T-helper 1 cell treated with Interleukin-12 subunit alpha and Interleukin-12 subunit beta and Interleukin-4 antibody, amounts not matched to agents 30 ng/mL and 1 ng/mL, for 36 hours (primary cell): ENCODE measurements around the gene CFAP65. TPM values are rescaled to one million over a fixed set of nuclear protein-coding genes. Genes with fewer than 3 reads are reported as not detected.

Experiments
- intact Hi-C: fragments of 100-400 bp; cut with micrococcal nuclease; formaldehyde crosslinking; loops from one replicate; pipeline ENCODE4 v1.15.1; 2024
- total RNA-seq: library from RNA; stranded (reverse); gene quantifications from 2 replicates; pipeline ENCODE4 v1.2.3, GENCODE V29; 2022

Gene CFAP65
- total RNA-seq, 1 donor from 2014 or later: not detected

DNA sequence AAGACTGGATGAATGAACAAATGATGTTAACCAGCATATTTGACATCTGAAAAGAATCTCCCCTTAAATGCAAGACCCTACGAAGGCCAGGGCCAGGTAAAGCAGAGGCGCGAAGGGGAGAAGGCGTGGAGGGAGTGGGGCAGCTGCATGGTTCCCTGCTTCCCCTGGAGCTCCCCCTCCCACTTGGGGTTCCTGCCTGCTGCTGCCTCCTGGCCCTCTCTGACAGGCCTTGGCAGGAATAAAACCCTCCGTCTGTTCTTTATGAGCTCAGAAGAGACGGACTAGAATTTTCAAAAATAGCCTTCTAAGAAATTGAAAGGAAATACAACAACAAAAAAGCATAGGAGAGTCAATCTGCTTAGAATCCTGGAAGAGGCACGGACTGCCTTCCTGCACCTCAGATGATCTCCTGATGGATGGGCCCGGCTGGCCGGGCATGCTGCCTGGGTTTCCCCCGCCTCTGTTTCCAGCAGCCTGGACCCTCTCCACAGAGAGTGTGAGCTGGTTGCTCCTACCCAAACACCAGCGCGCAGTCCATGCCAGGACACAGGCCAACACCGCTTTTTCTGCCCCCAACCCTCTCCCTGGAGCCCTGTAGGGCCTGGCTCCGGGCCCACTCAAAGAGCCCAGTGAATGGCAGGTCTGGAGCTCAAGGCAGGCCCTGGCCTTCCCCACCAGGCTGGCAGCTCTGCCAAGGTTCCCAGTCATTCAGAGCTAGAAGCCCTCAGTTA, 23.9 kb downstream of the CFAP65 start:
- intact Hi-C loops: no loop called here

GRCh38 chr2:219016721-219017120, 24.6 kb downstream of the CFAP65 start:
- intact Hi-C loops: no loop called here

GRCh38 chr2:219010873-219011272, 30.4 kb downstream of the CFAP65 start:
- intact Hi-C loops: no loop called here

DNA sequence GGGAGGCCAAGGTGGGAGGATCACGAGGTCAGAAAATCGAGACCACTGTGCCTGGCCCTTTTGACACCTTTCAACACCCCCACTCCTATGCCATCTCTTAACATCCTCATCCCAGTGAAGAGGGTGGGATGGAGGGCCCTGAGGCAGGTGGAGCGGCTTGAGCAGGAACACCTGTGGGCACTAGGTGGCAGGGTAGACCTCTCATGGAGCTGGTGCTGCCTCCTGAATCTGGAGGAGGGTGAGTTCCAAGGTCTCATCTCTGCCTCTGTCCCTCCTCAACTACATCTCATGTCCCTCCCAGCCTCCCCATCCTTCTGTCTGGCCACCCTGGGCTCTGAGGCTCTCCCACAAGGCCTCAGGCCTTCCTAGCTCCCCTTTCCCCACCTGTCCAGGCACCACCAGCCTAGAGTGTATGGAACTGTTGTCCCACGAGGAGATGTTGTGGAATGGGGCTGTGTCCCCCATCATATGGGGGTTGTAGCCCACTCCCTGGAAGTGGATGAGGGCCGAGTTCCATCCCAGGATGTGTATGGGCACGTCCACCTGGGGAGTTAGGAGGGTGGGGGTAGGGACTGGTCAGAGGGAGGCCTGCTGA, 31.1 kb downstream of the CFAP65 start:
- intact Hi-C loops: no loop called here

DNA sequence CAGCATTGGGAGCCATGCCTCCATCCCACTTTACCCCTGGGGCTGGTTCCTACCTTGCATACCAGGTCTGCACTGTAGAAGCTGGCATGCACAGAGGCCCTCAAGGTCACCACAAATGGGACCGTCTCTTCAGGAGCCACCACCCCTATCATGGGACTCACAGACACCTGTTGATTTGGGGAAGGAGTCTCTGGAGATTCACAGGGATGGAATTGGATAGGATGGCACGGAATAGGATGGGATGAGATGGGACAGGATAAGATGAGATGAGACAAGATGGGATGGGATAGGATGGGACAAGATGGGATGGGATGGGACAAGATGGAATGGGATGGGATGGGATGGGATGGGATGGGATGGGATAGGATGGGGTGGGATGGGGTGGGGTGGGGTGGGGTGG, 32.0 kb downstream of the CFAP65 start:
- intact Hi-C loops: no loop called here

DNA sequence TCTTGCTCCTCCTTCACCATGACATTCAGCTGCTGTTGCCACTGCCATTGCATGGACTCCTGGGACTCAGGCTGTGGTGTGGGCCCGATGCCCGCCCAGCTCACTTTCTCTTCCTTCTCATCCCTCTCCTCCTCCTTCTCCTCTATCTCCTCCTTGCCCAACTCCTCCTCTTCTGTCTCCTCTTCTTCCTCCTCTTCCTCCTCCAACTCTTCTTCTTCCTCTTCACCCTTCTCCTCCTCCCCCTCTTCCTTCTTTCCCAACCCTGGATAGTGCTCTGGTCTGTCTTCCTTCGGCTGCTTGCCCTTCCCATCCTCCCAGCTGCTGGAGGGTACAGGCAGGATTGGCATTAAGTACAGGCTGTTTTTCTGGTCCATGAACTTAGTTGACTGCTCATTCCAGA, 37.3 kb downstream of the CFAP65 start:
- intact Hi-C loops: no loop called here

DNA sequence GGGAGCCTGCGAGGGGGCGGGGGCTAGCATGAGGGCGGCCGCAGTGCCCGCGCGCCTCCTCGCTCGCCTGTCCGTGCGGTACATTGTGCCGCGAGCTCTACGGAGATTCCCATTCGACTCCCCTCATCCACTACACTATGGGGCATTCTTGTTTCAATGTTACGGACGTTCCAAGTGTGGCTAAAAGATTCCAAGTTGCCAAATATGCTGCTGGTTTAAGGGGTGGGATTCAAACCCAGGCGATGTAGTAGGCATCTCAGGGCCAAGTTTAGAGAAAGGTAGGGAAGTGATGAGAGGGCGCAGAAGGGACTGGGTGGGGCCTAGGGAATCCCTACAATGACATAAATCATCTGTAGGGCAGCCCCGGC, 38.1 kb downstream of the CFAP65 start:
- intact Hi-C loops: no loop called here

DNA sequence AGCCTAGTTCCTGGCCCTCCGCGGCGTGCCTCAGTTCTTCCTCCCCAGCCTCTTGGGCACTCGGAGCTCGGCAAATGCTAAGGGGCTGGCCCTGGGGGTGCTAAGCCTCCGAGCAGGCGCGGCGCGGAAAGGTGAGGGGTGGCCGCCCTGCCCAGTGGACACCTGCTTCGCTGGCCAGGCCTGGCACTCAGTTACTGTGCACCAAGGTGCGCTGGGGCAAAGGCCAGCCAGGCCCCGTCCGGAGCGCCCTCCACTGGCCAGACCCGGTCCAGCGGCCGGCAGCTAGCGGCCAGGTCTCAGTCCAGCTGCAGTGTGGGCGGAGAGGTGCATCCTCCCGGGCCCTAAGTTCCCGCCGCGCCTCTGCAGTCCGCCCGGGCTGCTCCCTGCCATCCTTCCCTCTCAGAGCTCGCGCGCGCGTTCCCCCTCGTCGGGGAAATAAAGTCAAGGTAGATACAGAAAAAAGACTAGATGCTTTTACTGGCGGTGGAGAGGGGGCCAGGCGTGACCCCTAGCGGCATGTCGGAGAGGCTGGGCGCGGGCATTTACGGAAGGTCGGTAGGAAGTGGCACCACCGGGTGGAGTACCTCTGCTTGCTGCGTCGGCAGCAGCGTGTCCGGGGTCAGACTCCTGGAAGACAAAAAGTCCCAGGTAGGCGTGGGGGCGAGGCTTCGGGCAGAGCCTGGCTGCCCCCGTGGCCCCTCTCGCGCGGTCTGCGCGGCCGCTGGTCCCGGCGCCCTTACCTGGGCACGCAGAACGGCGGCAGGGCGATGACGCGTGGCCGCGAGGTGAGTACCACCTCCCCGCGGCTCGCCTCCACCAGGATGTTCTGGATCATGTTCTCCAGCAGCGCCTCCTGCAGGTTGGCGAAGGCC, 38.7 kb downstream of the CFAP65 start:
- intact Hi-C loops: no loop called here

DNA sequence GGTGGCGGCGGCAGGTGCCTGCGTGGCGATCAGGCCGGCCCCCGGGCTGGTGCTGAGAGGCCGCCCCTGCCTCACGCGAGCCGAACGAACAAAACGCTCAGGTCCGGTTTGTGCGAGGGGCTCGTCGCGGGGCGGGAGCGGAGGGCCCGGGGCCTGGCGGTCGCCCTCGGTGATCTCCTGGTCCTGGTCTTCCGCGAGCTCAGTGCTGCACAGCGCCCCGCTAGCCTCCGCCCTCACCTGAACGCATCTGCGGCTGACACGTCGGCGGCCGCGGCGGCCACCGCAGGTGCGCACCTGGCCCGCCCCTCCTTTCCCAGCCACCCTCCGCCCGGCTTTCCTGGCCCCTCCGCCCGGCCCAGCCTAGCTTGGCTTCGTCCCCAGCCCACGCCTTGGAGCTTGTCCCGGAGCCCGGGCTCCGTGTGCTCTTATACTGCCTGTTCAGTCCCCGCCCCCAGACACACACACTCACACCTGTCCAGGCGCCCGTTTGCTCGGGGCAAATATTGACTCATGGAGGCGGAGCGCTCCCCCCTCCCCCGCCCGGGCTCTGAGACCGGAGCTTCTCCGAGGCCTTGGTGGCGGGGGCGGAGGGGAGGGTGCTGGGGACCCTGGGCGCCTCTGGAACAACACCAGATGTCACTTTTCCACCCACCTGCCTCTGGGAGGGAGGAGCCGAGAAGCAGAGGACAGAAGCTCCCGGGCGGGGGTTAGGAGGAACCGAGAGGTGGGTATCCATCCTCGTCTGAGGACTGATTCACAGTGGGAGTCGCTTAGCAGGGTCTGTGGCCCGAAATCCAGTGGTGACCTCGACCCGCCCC, 39.5 kb downstream of the CFAP65 start:
- intact Hi-C loops: no loop called here

DNA sequence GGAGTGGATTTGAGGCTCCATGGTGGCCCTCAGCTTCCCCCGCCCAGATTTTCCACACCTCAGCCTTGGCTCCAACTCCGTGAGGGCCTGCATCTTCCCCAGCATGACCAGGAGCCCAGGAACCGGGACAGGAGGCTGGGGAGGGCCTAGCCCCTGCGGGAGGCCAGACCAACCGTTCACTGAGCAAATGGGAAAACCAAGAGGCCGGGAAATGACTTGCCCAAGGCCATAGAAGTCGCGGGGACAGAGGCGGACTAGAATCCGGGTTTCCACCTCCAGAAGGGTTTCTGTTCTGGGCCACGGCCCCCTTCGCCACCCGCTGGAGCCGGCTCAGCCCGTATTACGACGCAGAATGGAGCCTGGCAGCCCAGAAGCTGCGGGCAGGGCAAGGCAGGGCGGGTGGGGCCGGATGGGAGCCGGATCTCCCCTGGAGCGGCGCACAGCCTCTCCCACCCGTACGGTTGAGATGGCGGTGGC, 40.2 kb downstream of the CFAP65 start:
- intact Hi-C loops: no loop called here

DNA sequence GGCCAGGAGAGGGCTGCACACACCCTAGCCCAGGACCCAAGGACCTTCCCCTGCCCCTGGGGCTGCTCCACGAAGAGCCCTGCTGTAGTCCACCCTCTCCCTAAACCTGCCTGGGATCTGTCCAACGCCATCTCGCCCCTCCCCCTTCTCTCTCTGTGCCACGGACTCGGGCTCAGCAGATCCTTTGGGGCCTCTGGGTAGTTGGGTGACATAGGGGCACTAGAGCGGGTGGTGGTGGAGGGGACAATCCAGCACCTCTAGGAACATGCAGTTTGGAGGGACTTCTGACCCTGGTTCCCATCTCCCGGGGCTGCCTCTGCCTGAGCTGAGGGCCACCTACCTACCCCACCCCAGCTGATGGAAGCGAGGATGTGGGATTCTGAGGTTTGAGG, 40.8 kb downstream of the CFAP65 start:
- intact Hi-C loops: no loop called here

GRCh38 chr2:218999881-219000568, 41.3 kb downstream of the CFAP65 start:
- intact Hi-C loops: no loop called here

DNA sequence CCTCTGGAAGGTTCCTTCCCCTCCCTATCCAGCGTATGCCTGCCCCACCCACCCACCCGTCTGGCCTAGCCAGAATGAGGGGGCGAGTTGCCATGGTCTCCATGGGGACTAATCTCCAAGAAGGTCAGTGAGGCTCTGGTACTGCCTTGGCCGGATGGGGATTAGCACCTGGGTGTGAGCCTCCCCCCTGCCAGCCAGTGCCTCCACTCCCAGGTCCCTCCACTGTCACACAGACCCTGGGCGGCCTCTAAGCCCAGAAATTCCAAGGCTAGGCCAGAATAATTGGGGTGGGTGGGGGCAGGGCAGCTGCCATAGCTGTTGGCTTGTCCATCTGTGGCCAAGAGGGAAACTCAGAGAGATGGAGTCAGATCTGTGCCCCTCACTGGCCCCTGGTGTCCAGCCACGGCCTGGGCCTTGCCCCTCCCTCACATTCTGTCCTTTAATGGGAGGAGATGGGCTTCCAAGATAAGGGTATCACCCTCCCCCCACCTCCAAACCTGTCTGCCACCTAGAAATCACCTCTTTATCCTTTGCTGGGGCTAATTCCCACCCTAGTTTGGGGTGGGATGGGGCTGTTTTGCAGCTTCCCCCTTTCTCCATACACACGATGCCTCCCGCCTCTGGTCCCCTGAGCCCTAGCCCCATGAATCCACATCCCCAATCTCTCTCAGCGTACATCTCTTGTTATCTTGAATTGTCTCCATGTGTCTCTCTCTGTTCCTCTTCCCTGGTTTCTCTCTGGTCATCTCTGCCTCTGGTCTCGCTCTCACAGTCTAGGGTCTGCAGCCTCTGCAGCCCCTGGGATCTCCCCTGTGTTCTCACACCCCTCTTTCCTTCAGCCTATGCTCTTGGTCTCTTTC, 42.1 kb downstream of the CFAP65 start:
- intact Hi-C loops: no loop called here

- intact Hi-C loops: no loop called here
Observed at GRCh38 chr2:218998414-218999002, 42.8 kb downstream of the CFAP65 start.

GRCh38 chr2:218997731-218998130, 43.6 kb downstream of the CFAP65 start:
- intact Hi-C loops: no loop called here

DNA sequence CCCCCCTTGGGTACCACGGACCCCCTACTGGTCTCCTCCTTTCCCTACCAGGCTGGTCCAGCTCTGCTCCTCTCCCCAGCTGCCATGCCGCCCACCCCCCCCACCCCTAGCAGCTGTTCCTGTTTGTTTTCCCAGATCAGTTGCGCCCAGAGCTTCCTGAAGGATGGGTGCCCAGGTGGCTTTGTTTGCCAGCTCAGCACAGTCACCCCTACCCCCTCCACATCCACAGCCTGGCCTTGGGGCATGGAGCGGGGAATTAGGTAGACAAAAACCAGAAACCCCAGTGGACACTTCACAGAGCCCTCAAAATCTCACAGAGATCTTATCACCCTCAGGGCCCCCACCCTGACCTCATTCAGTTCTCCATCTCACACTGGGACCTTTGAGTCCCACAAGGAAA, 44.4 kb downstream of the CFAP65 start:
- intact Hi-C loops: loop anchor here (1.0 kb wide), 2 partner anchors 17 to 61 kb away; no protein-coding TSS in a partner anchor

GRCh38 chr2:218995972-218996711, 45.2 kb downstream of the CFAP65 start:
- intact Hi-C loops: loop anchor here (1.0 kb wide), 2 partner anchors 16 to 62 kb away; no protein-coding TSS in a partner anchor

DNA sequence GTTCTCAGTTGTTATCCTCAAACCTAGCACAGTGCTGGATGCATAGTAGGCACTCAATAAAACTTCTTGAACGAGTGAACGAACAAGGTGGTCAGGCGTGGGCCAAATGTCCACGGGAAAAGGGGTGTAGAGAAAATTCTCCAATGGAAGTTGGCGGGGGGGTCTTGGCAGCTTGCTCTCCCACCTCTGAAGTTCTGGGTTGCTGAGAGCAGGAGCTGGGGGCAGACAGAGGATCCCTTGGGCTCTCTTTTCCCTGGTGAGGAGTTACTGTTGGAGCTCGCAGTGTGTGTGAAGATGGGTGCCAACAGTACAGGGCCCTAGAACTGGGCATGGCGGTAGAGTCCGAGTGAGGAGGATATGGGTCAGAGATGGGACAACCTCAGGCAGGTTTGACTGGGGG, 45.8 kb downstream of the CFAP65 start:
- intact Hi-C loops: no loop called here
